HG02678 (cell line): ENCODE results near the gene WWC2.
A peak's percentile ranks its signal among the peaks of the same experiment; 100 is the strongest.

Source experiments
- ATAC-seq: cut with Tn5 transposase; IDR thresholded peaks from one replicate; pipeline ENCODE4 v1.9.1; 2021; ENCODE audit warnings: mild to moderate bottlenecking, moderate library complexity; ENCODE audit not compliant: unreplicated experiment

Gene WWC2

GRCh38 chr4:183098723-183099536 is at the start of gene WWC2:
WWC2 (plus strand) TSS chr4:183099257; CDS start chr4:183099492, 235 bp downstream.
- ATAC-seq, result peak; percentile 79

DNA sequence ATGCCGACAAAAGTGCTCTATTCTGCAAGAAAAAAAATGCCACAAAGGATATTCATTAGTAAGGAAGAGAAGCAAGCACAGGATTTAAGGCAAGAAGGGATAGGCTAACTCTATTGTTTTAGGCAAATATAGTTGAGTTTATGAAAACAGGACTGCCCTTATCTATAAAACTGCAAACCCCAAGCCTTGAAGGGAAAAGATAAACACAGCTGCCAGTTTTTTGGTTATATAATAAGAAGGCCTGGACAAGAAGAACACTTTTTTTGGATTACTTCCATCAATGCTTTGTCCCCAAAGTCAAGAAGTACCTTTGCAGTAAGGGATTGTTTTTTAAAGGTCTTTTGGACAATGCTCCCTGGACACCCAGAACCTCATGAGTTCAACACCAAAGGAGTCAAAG is 45.4 kb upstream of the WWC2 start:
- ATAC-seq, result no peak

DNA sequence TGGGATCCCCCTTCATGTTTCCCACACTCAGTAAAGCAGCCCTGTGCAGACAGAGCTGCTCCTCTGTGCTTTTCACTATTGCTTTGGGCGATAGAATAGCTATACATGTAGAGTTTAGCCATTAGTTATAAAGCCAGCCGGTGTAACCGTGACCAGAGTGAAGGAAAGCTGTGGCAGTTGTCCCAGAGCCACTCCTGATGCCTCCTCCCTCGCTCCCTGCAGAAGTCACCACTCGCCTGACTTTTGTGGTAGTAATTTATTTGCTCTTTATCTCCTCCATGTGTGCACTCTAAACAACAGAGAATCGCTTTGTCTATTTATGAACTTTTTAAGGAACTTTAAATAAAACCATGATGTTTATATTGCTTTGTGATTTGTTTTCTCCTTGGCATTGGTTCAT is 41.8 kb upstream of the WWC2 start:
- ATAC-seq, result no peak

GRCh38 chr4:183059797-183060196 is 39.3 kb upstream of the WWC2 start:
- ATAC-seq, result no peak

DNA sequence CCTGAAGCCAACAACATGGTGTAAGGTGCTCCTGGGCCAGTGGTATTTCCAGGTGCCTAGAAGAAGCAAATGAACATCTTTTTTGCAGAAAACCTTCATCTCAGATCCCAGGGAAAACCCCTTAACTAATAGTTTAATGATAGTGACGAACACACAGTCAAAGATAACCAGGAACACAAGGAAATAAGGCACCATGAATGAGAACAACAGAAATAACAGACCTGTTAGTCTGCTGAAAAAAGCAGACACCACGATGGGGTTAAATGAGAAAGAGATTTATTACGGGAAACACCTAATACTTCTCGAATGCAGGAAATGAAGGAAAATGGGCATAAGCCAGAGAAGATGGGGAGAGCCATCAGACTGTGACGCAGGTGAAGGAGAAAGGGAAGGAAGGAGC is 30.6 kb upstream of the WWC2 start:
- ATAC-seq, result no peak

GRCh38 chr4:183071222-183071621 is 27.8 kb upstream of the WWC2 start:
- no peak for ATAC-seq

- ATAC-seq, result no peak
Measured at GRCh38 chr4:183072176-183072575, 26.9 kb upstream of the WWC2 start.

GRCh38 chr4:183073838-183074145 is 25.3 kb upstream of the WWC2 start:
- ATAC-seq, result no peak

DNA sequence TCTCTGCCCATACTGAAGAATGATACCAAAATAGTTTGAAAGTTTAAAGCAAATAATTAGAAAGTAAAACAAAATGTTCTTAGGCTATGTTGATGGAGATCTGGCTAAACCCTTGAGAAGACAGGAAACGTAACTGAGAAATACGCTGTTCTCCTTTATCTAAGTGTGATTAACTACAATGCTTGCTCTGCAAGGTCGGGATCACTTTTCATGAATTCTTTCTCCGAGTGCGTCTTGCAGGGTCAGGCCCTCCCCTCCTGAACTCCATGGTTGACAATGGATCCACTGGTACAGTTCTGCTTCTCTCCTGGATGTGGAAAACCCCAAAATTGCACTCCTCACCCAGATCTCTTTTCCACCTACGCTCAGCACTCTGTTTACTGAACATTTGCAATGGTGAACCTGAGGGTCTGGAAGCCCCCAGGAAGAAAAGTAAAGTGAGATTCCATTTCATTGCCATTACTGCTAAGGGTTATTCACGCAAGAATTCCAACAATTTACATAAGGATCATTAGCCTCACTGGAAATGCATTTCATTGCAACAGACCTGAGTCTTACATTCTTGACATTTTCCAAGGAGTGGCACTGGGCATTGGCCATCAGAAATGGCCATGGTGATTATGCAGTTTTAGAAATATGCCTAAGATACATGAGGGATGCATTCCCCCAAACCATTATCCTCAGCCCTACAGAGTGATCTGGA is 24.6 kb upstream of the WWC2 start:
- ATAC-seq, result no peak

- no peak for ATAC-seq
Measured at GRCh38 chr4:183078634-183079033, 20.4 kb upstream of the WWC2 start.

DNA sequence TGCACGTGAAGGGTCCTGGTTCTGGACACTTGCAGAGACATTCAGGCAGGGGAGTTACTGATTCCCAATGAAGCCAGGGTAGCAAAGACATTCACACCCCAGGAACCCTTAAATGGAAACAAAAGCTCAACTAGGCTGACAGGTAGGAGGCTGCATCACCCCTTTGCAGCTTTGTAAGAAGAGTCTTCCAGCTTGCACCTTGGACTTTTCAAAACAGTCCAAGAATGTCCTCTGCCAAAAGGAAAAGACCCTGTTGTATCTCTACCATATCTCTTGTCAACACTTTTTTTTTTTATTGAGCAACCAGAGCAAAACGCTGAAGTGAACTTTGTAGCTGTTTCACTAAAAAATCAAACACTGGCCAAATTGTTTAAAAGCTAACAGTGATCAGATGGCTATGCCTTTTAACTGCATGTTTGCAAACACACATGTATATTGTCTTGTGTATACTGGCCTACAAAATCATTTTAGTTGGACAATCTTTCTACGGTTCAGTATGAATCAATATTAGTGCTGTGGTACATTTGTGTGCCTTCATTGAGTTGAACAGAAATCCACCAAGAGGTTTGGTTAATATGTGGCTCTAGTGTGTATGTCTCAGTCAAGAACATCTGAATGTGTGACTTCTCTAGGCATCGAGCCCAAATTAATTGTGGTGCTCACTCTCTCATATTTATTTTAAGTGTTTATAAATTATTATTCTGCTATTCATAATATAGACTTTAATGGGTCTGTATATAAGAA is 18.5 kb upstream of the WWC2 start:
- no peak for ATAC-seq

DNA sequence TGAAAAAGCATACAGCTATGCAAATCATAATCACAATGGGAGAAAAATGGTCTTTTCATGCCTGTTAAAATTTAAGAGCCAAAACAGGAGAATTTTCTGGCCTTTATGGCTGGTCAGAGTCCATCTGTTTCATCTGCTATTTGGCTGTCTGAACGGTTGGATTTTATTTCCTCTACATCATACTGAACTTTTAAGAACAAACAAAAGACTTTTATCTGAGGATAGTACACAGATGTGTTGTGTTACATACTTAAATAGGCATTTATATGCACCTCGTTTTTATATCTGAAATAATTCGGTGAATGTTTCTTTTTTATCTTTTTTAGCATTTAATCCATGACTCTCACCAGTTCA is 18.0 kb upstream of the WWC2 start:
- ATAC-seq, result no peak

GRCh38 chr4:183082053-183082452 is 17.0 kb upstream of the WWC2 start:
- no peak for ATAC-seq

DNA sequence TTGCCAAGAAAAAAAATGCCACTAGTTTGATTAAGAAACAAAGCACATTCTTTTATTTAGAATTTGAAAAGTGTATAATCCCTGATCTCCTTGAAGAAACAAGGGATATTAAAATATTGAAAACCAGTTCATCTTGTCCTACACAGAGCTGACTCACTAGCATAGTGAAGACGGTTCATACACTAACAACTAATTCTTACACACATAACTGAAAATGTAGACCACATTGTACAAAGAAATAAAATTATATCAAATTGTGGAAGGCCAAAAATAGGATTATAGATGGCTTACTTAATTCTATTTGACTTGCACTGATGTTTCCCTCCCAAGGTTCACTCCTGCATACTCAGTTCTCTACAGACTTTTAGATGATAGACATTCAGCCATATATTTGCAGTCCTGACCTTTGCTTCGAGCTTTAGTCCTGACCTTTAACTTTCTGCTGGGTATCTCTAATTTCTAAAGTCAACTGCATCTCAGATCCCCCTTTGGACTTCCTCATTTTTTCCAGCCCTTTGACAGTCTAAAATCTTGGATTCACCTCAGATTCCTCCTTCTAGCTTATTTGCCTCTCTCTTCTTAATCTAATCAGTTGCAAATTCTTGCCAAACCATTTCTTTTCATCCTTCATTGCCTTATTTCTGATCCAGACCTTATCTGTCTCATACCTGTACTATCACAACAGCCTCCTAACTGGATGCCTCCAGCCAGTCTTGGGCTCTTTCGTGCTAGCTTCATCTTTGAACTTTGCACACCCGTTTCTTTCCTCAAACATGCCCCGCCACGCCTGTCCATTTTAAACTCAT is 4.5 kb upstream of the WWC2 start:
- no peak for ATAC-seq

GRCh38 chr4:183095199-183095512 is 3.9 kb upstream of the WWC2 start:
- no peak for ATAC-seq

DNA sequence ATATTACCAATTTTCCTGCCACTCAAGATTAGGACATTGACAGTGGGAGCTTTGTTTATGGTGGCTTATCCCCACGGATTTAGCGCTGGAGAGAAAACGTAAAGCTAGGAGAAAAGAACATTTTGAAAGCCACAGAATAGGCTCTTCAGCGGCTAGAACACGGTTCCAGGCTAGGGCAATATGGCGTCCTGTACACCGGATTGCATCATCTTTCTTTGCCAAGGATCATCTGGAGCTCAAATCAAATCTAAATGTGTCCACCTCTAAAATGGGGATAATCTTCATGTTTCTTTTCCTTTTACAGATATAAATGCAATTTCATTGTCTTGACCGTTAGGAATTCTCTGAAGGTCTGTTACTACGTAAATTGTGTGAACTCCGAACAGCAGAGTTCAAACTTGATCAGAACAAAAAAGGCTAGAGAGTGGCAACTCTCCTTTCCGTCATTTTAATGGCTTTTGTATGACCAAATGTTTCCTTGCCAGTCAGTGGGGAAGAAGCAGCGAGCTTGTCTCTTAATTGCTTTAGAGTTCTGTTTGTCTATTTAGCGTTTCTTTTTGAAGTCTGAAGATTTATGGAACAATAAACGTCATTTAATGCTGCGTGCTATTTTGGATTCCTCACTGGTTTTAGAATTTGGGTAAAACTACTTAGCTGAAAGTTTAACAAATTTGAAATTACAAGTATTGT is 2.6 kb upstream of the WWC2 start:
- no peak for ATAC-seq

DNA sequence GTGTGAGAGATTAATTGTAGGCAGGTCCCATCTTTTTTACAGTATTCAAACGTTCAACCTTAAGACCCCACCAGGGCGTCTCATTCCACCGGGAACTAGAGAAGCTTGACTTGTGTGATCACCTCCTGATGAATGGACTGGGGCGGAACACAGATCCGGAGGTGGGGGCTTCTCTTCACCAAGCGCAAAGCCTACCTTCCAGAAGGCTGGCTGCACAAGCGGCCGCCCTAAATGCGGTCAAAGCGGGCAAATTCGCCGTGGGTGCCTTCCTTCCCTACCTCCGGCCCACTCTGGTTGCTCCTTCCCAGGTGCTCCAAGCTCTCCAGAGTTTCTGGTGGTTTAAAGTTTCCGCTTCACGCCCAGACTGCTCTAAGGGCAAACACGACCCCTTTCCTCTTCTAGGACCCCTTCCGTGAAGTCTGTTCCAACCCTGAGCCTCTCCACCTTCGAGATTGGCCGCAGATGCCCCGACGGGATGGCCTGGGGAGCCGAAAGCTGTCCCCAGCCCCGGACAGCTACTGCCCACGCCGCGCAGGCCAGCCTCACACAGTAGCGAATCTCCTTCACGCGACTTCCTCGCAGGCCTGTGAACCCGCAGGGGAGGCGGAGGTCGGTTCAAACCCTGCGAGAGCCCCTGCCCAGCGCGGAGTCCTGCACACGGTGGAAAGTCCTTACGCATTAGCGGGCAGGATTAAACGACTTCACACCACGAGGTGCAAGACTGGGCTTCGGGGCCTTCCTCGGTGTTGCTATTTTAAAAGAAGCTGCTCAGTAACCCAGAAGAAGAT is 1.6 kb upstream of the WWC2 start:
- no peak for ATAC-seq

DNA sequence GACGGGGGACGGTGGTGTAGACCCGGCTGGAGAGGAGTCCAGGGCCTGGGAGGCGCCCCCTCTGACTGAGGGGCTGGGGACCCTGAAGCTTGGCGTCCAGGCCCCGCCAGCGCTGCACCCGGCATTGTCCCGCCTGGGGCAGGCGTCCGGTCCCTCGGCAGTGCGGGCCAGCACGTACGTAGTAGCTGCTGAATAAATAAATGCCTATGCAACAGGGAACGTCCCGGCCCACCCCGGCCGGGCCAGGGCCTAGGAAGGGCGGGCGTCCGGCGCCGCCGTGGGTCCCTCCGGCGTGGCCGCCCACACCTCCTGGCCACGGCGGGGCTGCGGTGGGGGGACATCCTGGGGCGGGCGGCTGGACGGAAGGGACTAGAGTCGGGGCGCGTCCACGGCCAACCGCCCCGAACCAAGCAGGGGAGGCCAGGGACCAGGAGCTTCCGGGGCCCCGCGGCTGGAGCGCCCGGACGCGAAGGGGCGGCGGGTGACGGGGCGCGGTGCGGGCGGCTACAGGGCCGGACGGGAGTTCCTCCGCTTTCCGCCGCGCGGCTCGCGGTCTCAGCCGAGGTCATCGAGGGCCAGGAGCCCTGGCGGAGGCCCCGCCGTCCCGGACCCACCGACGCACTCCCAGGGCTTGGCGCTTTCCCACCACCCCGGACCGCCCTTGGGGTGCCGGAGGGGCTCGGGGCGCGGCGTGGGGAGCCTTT is 886 bp upstream of the WWC2 start:
- peak; percentile 28 for ATAC-seq

DNA sequence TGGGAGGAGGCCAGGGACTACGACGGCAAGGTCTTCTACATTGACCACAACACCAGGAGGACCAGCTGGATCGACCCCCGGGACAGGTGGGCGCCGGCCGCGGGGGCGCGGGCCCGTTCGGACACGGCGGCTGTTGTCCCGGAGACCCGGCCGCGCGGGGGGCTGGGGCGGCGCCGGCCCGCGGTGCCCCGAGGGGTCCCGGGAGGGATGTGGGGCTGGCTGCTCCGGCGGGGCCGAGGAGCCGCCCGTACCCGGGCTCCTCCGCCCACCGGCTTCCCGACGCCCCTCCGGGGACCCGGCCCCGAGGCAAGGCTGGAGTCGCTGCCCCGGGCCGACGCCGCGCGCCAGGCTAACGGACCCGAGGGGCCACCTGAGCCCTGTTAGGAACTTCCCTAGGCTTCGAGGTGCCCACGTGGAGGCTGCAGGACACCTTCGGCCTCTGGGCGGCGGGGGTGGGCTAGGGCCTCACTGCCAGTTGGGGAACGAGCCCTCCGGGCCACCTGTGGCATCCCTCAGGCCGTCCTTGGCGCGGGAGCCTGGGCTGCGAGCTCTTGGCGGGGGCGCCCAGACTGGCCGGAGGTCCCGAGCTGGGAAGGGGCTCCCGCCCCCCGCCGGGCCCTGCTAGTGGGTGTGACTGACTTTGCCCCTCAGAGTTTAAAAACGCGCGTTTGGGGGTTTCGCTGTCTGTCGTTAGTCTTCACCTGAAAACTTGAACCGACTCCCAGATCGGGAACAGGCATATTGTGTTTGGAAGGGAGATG is 660 bp downstream of the WWC2 start:
- ATAC-seq, result peak; percentile 8
